ENCODE measurements around the gene RAB10. TPM values are rescaled to one million over a fixed set of nuclear protein-coding genes. Genes with fewer than 3 reads are reported as not detected.

Gene RAB10
- total RNA-seq, 2 experiments from 2014 or later: 121 to 128 TPM

DNA sequence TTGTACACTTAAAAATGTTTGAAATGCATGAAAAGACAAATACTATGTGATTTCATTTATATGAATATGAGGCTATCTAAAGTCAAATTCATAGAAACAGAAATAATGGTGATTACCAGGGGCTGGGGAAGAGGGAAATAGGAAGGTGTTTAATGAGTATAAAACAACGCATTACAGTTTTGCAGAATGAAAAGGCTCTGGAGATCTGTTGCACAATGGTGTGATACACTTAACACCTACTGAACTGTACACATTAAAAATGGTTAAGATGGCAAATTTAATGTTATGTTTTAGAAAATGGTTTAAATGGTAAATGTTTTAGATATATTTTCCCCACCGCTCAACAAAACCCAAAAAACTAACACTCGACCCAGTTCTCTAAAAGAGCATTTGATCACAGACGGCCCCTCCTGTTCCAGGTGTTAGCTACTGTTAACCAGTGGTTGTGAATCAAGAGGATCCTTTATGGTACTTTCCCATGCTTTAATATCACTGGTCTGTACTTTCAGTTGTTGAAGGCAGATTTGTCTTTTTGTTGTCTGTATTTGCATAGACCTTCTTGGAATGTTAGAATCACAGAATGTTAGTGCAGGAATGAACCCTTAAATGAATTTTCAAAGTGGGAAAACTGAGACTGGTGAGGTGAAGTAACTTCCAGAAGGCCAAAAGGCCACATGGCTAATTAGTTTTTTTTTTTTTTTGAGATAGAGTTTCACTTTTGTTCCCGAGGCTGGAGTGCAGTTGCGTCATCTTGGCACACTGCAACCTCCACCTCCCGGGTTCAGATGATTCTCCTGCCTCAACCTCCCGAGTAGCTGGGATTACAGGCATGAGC lies 10.2 kb downstream of the RAB10 start:
- Mint-ChIP-seq H3K36me3 (peaks cover 36% of the 10 kb centered on the region), H3K4me3 (peak overlapping the region; percentile 66), H3K9me3 (ENCODE audit: low read depth) (no peaks in the 10 kb centered on the region), H3K4me1 (peaks cover 48% of the 10 kb centered on the region), H3K27ac (peak overlapping the region; percentile 54), H3K27me3 (no peaks in the 10 kb centered on the region)
- ATAC-seq (peak; percentile 74), DNase-seq (peak; percentile 54)
- CTCF ChIA-PET: interaction anchor here (1.3 to 1.4 kb wide), 3 partner anchors 13 to 53 kb away, joined by 3 to 5 read pairs (median 3); no protein-coding TSS in a partner anchor

GRCh38 chr2:26048791-26049190 lies 14.9 kb downstream of the RAB10 start:
- peaks cover 43% of the 10 kb centered on the region for H3K36me3 Mint-ChIP-seq
- DNase-seq (no peak), ATAC-seq (no peak)
- no peaks in the 10 kb centered on the region for H3K9me3 Mint-ChIP-seq (ENCODE audit: low read depth)
- CTCF ChIA-PET: no interaction called here
- no peak overlapping the region for H3K4me3 Mint-ChIP-seq
- H3K27ac Mint-ChIP-seq: no peak overlapping the region
- peaks cover 49% of the 10 kb centered on the region for H3K4me1 Mint-ChIP-seq
- H3K27me3 Mint-ChIP-seq: no peaks in the 10 kb centered on the region

DNA sequence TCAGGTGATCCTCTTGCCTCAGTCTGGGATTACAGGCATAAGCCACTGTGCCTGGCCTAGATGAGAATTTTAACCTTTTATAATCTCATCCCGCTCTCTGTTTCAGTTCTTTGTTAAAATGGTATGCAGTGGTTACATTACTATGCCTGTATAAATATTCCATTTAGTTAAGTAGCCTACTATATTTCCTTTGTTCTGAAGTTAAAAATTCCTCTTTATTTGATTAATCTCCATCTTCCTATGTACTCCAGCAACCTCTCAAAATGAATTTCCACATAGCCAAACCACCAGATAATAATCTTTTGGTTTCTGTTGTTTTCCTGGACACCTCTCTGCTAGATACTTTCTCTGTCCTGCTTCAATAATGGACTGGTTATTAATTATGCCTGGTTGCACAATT lies 15.8 kb downstream of the RAB10 start:
- Mint-ChIP-seq H3K9me3 (ENCODE audit: low read depth) (no peaks in the 10 kb centered on the region), H3K27me3 (no peaks in the 10 kb centered on the region), H3K4me1 (peaks cover 45% of the 10 kb centered on the region), H3K36me3 (peaks cover 45% of the 10 kb centered on the region), H3K27ac (no peak overlapping the region), H3K4me3 (no peak overlapping the region)
- CTCF ChIA-PET: no interaction called here
- DNase-seq (no peak), ATAC-seq (no peak)

DNA sequence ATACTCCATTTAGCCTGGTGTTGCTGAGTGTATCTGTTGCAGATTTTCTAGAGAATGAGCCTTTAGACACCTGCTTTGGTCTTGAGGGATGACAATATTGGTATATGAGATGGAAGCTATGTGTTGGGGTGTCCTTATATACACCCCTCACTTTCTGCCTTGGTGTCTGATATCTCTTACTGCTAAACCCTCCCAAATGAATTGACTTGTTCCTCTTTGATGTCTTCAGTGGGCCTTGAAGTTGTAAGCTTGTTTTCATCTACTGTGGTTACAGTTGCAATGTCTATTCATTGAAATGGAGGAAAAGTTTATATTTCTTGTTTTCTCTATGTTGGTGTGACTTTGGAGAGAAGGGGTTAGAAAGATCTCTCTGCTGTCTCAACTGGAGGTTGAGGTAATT lies 18.9 kb downstream of the RAB10 start:
- CTCF ChIA-PET: interaction anchor here (0.8 to 1.4 kb wide), 3 partner anchors 35 to 525 kb away, joined by 3 to 5 read pairs (median 3); no protein-coding TSS in a partner anchor
- DNase-seq: no peak
- Mint-ChIP-seq H3K4me3 (no peak overlapping the region), H3K4me1 (peaks cover 47% of the 10 kb centered on the region), H3K27me3 (no peaks in the 10 kb centered on the region), H3K9me3 (ENCODE audit: low read depth) (no peaks in the 10 kb centered on the region), H3K36me3 (peaks cover 40% of the 10 kb centered on the region), H3K27ac (no peak overlapping the region)
- no peak for ATAC-seq

- no peak for DNase-seq
- Mint-ChIP-seq H3K4me1 (peaks cover 51% of the 10 kb centered on the region), H3K9me3 (ENCODE audit: low read depth) (no peaks in the 10 kb centered on the region), H3K27ac (no peak overlapping the region), H3K27me3 (no peaks in the 10 kb centered on the region), H3K36me3 (peaks cover 33% of the 10 kb centered on the region), H3K4me3 (no peak overlapping the region)
- ATAC-seq: no peak
- CTCF ChIA-PET: no interaction called here
Observed at GRCh38 chr2:26054598-26055348, 20.9 kb downstream of the RAB10 start.

DNA sequence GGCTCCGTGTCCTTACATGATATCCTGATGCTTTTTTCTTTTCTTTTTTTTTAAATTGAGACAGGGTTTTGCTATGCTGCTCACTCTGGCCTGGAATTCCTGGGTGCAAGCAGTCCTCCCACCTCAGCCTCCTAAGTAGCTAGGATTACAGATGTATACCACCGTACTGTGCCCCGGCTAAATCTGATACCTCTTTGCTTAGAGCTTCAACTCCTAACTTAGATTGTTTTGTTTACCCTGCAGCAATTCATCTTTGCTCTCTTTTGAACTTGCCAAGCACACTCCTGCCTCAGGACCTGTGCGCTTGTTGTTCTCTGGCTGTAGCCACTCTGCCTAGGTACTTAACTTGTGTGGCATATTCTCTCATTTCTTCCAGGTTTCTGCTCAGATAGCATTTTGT lies 24.5 kb downstream of the RAB10 start:
- no peak overlapping the region for H3K4me3 Mint-ChIP-seq

DNA sequence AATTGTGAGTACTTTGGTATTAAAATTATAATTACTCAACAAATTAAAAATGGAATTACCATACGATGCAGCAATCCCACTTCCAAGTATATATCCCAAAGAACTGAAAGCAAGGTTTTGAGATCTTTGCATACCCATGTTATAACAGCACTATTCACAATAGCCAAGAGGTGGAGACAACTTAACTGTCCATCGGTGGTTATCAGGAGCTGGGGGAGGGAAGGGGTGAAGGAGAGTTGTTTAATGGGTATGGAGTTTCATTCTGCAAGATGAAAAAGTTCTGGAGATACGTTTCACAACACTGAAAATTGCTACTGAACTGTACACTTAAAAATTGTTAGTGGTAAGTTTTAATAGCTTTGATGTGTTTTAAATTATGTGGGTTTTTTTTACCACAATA lies 25.7 kb downstream of the RAB10 start:
- Mint-ChIP-seq H3K4me1 (peaks cover 36% of the 10 kb centered on the region), H3K36me3 (peaks cover 28% of the 10 kb centered on the region), H3K27me3 (no peaks in the 10 kb centered on the region), H3K27ac (no peak overlapping the region), H3K9me3 (ENCODE audit: low read depth) (no peaks in the 10 kb centered on the region), H3K4me3 (no peak overlapping the region)
- no peak for ATAC-seq
- CTCF ChIA-PET: interaction anchor here (0.9 to 2.6 kb wide), 5 partner anchors 9 to 42 kb away, joined by 3 to 8 read pairs (median 5); partner anchors contain the start of gene RAB10
- no peak for DNase-seq

More for the DNA sequence above, 24.5 kb downstream of the RAB10 start:
- Mint-ChIP-seq H3K36me3 (peaks cover 24% of the 10 kb centered on the region), H3K27me3 (no peaks in the 10 kb centered on the region), H3K4me1 (peaks cover 38% of the 10 kb centered on the region), H3K27ac (peak overlapping the region; percentile 1), H3K9me3 (ENCODE audit: low read depth) (no peaks in the 10 kb centered on the region)
- ATAC-seq (no peak), DNase-seq (no peak)
- CTCF ChIA-PET: no interaction called here

DNA sequence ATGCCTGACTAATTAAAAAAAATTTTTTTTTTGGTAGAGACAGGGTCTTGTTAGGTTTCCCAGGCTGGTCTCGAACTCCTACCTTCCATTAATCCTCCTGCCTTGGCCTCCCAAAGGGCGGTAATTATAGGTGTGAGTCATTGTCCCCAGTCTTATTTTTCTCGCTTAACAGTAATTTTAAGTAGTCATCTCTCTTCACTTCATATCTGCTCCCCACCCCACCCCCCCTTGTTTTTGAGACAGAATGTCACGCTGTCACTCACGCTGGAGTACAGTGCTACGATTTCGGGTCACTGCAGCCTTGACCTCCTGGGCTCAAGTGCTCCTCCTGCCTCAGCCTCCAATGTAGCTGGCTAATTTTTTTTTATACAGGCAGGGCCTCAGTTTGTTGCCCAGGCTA lies 27.7 kb downstream of the RAB10 start:
- ATAC-seq (no peak), DNase-seq (no peak)
- CTCF ChIA-PET: interaction anchor here (0.8 to 2.6 kb wide), 3 partner anchors 11 to 442 kb away, joined by 3 to 8 read pairs (median 3); no protein-coding TSS in a partner anchor

GRCh38 chr2:26064846-26065245 lies 31.0 kb downstream of the RAB10 start:
- Mint-ChIP-seq H3K4me1 (peaks cover 50% of the 10 kb centered on the region), H3K27ac (peak overlapping the region; percentile 63), H3K36me3 (peaks cover 32% of the 10 kb centered on the region), H3K9me3 (ENCODE audit: low read depth) (no peaks in the 10 kb centered on the region), H3K4me3 (no peak overlapping the region), H3K27me3 (no peaks in the 10 kb centered on the region)
- ATAC-seq: no peak
- no peak for DNase-seq
- CTCF ChIA-PET: interaction anchor here (1.0 to 1.7 kb wide), 2 partner anchors 19 to 23 kb away, joined by 4 read pairs; no protein-coding TSS in a partner anchor

More for the DNA sequence above, 27.7 kb downstream of the RAB10 start:
- Mint-ChIP-seq H3K27me3 (no peaks in the 10 kb centered on the region), H3K9me3 (ENCODE audit: low read depth) (no peaks in the 10 kb centered on the region), H3K4me3 (no peak overlapping the region), H3K4me1 (peaks cover 40% of the 10 kb centered on the region), H3K36me3 (peaks cover 34% of the 10 kb centered on the region), H3K27ac (no peak overlapping the region)

- H3K27me3 Mint-ChIP-seq: no peaks in the 10 kb centered on the region
- CTCF ChIA-PET: interaction anchor here (1.4 to 1.8 kb wide), 2 partner anchors 18 to 21 kb away, joined by 5 to 10 read pairs; no protein-coding TSS in a partner anchor
- H3K4me1 Mint-ChIP-seq: peaks cover 59% of the 10 kb centered on the region
- ATAC-seq (no peak), DNase-seq (no peak)
- peaks cover 28% of the 10 kb centered on the region for H3K36me3 Mint-ChIP-seq
- H3K9me3 Mint-ChIP-seq (ENCODE audit: low read depth): no peaks in the 10 kb centered on the region
- peak overlapping the region; percentile 95 for H3K27ac Mint-ChIP-seq
- no peak overlapping the region for H3K4me3 Mint-ChIP-seq
Observed at GRCh38 chr2:26067186-26067974, 33.5 kb downstream of the RAB10 start.

DNA sequence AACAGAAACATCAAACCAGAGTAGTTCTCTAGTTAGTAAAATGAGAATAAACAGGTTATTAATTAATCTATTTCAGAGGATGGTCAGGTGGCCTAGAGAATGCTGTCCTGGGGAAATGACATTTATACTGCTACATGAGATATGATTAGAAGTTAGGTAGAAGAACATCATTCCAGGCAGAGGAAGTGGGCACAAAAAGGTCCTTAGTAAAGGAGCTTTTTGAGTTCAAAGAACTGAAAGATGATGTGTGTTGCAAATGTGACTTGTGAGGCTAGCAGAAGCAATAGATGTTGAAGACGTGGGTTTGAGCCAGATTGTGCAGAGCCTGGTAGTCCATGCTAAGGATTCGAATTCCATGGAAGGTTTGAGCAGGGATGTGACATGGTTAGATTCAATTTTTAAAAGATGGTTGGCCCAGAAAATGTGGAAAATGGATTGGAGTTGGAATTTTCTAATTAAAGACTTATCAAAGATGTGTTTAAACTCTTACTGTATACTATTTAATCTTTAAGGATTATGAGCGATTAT lies 34.2 kb downstream of the RAB10 start:
- H3K27me3 Mint-ChIP-seq: no peaks in the 10 kb centered on the region
- peaks cover 64% of the 10 kb centered on the region for H3K4me1 Mint-ChIP-seq
- no peaks in the 10 kb centered on the region for H3K9me3 Mint-ChIP-seq (ENCODE audit: low read depth)
- H3K27ac Mint-ChIP-seq: peak overlapping the region; percentile 95
- H3K36me3 Mint-ChIP-seq: peaks cover 28% of the 10 kb centered on the region
- peak overlapping the region; percentile 71 for H3K4me3 Mint-ChIP-seq
- ATAC-seq: no peak
- no peak for DNase-seq
- CTCF ChIA-PET: interaction anchor here (1.1 to 2.0 kb wide), 5 partner anchors 8 to 189 kb away, joined by 3 to 10 read pairs (median 5); partner anchors contain the start of gene ASXL2

DNA sequence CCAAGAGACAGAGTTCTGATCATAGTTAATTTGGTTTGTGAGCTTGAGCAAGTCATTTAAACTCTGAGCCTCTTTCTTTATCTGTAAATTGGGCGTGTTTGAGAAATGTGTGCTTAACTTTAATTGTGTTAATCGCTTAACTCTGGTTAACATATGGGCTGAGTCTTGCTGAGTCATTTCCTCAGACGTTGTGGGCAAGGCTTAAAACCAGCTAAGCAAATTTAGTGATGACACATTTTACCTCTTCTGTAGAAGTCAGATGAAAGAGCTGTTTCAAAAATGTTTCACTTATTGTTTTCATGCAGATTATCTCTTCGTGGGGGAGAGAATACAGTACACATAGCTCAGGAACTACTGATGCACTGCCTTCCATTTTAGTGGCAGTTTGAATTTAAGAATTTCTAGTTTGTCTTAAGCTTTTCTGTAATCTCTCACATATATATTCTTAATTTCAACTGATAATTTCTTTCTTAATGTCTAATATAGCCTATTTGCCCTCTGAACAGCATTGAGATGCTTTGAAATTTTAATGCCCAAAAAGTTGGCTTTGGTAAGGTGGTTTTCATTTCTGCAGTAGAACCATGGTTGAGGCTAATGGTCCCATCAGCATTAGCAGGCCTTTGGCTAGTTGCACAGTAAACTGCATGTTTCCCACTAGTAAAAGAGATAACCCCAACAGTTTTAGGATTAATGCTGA lies 34.9 kb downstream of the RAB10 start:
- CTCF ChIA-PET: interaction anchor here (1.1 to 2.0 kb wide), 5 partner anchors 9 to 190 kb away, joined by 3 to 10 read pairs (median 5); partner anchors contain the start of gene ASXL2
- DNase-seq (peak; percentile 85), ATAC-seq (peak; percentile 90)
- H3K4me1 Mint-ChIP-seq: peaks cover 66% of the 10 kb centered on the region
- H3K27me3 Mint-ChIP-seq: no peaks in the 10 kb centered on the region
- H3K36me3 Mint-ChIP-seq: peaks cover 25% of the 10 kb centered on the region
- H3K9me3 Mint-ChIP-seq (ENCODE audit: low read depth): no peaks in the 10 kb centered on the region
- H3K27ac Mint-ChIP-seq: peak overlapping the region; percentile 95
- peak overlapping the region; percentile 71 for H3K4me3 Mint-ChIP-seq

All from activated CD8-positive, alpha-beta memory T cell treated with anti-CD3 and anti-CD28 coated beads, Interleukin-2, amount 10 ng/mL, durations not matched to agents 7 days and 5 days (primary cell).